ENCODE results near the gene PPP4R3A. TPM values are rescaled to one million over a fixed set of nuclear protein-coding genes. Genes with fewer than 3 reads are reported as not detected.
"Not testable (repeated sequence)": the region's sequence is repeated elsewhere in the genome, so short reads cannot be mapped to it uniquely, and the experiment has no call there.

The PPP4R3A gene
- total and polyA plus RNA-seq, 2 donors from 2014 or later = 29.0 to 86.5 TPM

- Histone ChIP-seq H3K27ac (ENCODE audit: low read depth in 2 of 2, low read length in 2 of 2) (no peak overlapping the region), H3K4me3 (ENCODE audit: low read length in 3 of 3) (no peak overlapping the region), H3K4me1 (ENCODE audit: control insufficient read depth in 2 of 3, insufficient read depth in 2 of 3, low read depth in 1 of 3, low read length in 3 of 3) (no peaks in the 10 kb centered on the region), H3K36me3 (ENCODE audit: control insufficient read depth in 2 of 3, insufficient read depth in 3 of 3, low read length in 3 of 3) (peaks cover 8 to 14% (median 10%) of the 10 kb centered on the region in 3 donors), H3K27me3 (ENCODE audit: control insufficient read depth, insufficient read depth, low read length) (no peaks in the 10 kb centered on the region), H3K9me3 (ENCODE audit: control insufficient read depth in 2 of 3, insufficient read depth in 1 of 3, low read length in 3 of 3) (no peaks in the 10 kb centered on the region), H3K9ac (ENCODE audit: low read length in 3 of 3) (no peak overlapping the region)
- intact Hi-C loops (cut with DNase I) = no loop called here
- DNase-seq (no peak), FAIRE-seq (no peak)
- TF ChIP-seq CTCF (IDR thresholded peaks at IDR 0.05; ENCODE audit: borderline replicate concordance, extremely low read depth, insufficient read depth) = no peak
Measured at GRCh38 chr14:91453744-91454143, 56.4 kb downstream of the PPP4R3A start.

- H3K9ac ChIP-seq (ENCODE audit: low read length in 3 of 3) = no peak overlapping the region
- no peak for TF ChIP-seq CTCF (IDR thresholded peaks at IDR 0.05; ENCODE audit: borderline replicate concordance, extremely low read depth, insufficient read depth)
- H3K4me1 ChIP-seq (ENCODE audit: control insufficient read depth in 2 of 3, insufficient read depth in 2 of 3, low read depth in 1 of 3, low read length in 3 of 3) = no peaks in the 10 kb centered on the region
- intact Hi-C loops (cut with DNase I) = no loop called here
- no peak overlapping the region for H3K4me3 ChIP-seq (ENCODE audit: low read length in 3 of 3)
- no peaks in the 10 kb centered on the region for H3K36me3 ChIP-seq (ENCODE audit: control insufficient read depth in 2 of 3, insufficient read depth in 3 of 3, low read length in 3 of 3)
- DNase-seq (no peak), FAIRE-seq (no peak)
- H3K27me3 ChIP-seq (ENCODE audit: control insufficient read depth, insufficient read depth, low read length) = no peaks in the 10 kb centered on the region
- H3K27ac ChIP-seq (ENCODE audit: low read depth in 2 of 2, low read length in 2 of 2) = no peak overlapping the region
- H3K9me3 ChIP-seq (ENCODE audit: control insufficient read depth in 2 of 3, insufficient read depth in 1 of 3, low read length in 3 of 3) = no peaks in the 10 kb centered on the region
Measured at GRCh38 chr14:91444335-91445020, 65.6 kb downstream of the PPP4R3A start.

- no peak for TF ChIP-seq CTCF (IDR thresholded peaks at IDR 0.05; ENCODE audit: borderline replicate concordance, extremely low read depth, insufficient read depth)
- Histone ChIP-seq H3K27me3 (ENCODE audit: control insufficient read depth, insufficient read depth, low read length) (no peaks in the 10 kb centered on the region), H3K4me1 (ENCODE audit: control insufficient read depth in 2 of 3, insufficient read depth in 2 of 3, low read depth in 1 of 3, low read length in 3 of 3) (no peaks in the 10 kb centered on the region), H3K36me3 (ENCODE audit: control insufficient read depth in 2 of 3, insufficient read depth in 3 of 3, low read length in 3 of 3) (no peaks in the 10 kb centered on the region), H3K9me3 (ENCODE audit: control insufficient read depth in 2 of 3, insufficient read depth in 1 of 3, low read length in 3 of 3) (no peaks in the 10 kb centered on the region), H3K27ac (ENCODE audit: low read depth in 2 of 2, low read length in 2 of 2) (no peak overlapping the region), H3K9ac (ENCODE audit: low read length in 3 of 3) (no peak overlapping the region), H3K4me3 (ENCODE audit: low read length in 3 of 3) (no peak overlapping the region)
- DNase-seq (no peak), FAIRE-seq (no peak)
- intact Hi-C loops (cut with DNase I) = no loop called here
Measured at GRCh38 chr14:91439345-91439744, 70.8 kb downstream of the PPP4R3A start.

GRCh38 chr14:91438845-91439244 lies 71.3 kb downstream of the PPP4R3A start:
- Histone ChIP-seq H3K9me3 (ENCODE audit: control insufficient read depth in 2 of 3, insufficient read depth in 1 of 3, low read length in 3 of 3) (no peaks in the 10 kb centered on the region), H3K4me3 (ENCODE audit: low read length in 3 of 3) (no peak overlapping the region), H3K4me1 (ENCODE audit: control insufficient read depth in 2 of 3, insufficient read depth in 2 of 3, low read depth in 1 of 3, low read length in 3 of 3) (no peaks in the 10 kb centered on the region), H3K27me3 (ENCODE audit: control insufficient read depth, insufficient read depth, low read length) (no peaks in the 10 kb centered on the region), H3K27ac (ENCODE audit: low read depth in 2 of 2, low read length in 2 of 2) (no peak overlapping the region), H3K9ac (ENCODE audit: low read length in 3 of 3) (no peak overlapping the region), H3K36me3 (ENCODE audit: control insufficient read depth in 2 of 3, insufficient read depth in 3 of 3, low read length in 3 of 3) (no peaks in the 10 kb centered on the region)
- intact Hi-C loops (cut with DNase I) = no loop called here
- DNase-seq (no peak), FAIRE-seq (no peak)
- no peak for TF ChIP-seq CTCF (IDR thresholded peaks at IDR 0.05; ENCODE audit: borderline replicate concordance, extremely low read depth, insufficient read depth)

- H3K9me3 ChIP-seq (ENCODE audit: control insufficient read depth in 2 of 3, insufficient read depth in 1 of 3, low read length in 3 of 3); intact Hi-C loops (cut with DNase I); H3K27ac ChIP-seq (ENCODE audit: low read depth in 2 of 2, low read length in 2 of 2); H3K9ac ChIP-seq (ENCODE audit: low read length in 3 of 3); H3K4me1 ChIP-seq (ENCODE audit: control insufficient read depth in 2 of 3, insufficient read depth in 2 of 3, low read depth in 1 of 3, low read length in 3 of 3); H3K4me3 ChIP-seq (ENCODE audit: low read length in 3 of 3); FAIRE-seq; DNase-seq; H3K36me3 ChIP-seq (ENCODE audit: control insufficient read depth in 2 of 3, insufficient read depth in 3 of 3, low read length in 3 of 3); H3K27me3 ChIP-seq (ENCODE audit: control insufficient read depth, insufficient read depth, low read length): not testable (repeated sequence)
Measured at GRCh38 chr14:91436266-91436665, 73.8 kb downstream of the PPP4R3A start.

Measured in kidney (tissue), 14 donors.